ENCODE results near the gene KDF1. TPM values are rescaled to one million over a fixed set of nuclear protein-coding genes. Genes with fewer than 3 reads are reported as not detected.
A peak's percentile ranks its signal among the peaks of the same experiment; 100 is the strongest.

Gene KDF1
- total and polyA plus RNA-seq, 2 of the 13 experiments (the other 11 are each of a cell fraction or from before 2014, with no cell fraction given): 1.9 to 4.9 TPM

DNA sequence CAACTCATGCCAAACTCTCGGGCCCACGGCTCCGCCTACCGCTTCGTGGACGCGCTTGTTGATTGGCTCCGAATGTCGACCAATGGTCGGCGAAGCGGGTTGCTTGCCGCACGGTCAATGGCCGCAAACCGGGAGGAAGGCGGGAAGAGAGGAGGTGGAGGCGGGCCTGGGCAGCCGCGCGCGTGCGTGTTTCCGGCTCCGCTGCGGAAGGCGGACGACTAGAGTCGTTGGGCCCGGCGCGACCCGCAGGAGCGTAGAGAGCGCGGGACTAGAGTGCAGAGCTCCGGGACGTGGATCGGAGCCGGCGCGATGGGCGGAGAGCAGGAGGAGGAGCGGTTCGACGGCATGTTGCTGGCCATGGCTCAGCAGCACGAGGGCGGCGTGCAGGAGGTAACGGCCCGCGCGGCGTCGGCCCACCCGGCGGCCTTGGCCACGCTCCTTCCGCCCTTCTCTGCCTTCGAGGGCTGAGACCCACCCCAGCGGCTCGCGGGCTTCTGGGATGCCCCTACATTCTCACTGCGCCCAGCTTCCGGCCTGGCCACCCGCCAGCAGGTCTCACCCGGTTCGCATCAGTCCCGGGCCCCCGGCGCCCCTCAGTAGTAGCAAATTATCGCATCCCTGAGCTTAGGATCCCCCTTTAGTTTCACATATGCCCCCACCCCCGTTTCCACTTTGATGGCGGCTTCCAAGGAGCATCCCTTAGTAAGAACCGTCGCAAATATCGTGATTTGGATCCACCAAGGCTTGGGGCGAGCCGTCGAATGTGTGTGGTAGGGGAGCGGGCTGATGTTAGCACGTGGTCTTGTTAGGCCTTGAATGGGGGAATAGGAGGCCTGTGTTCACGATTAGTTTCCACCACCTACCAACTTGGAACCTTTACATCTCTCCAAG is 38.5 kb downstream of the KDF1 start, which contains the start of gene NUDC (continued):
- TF ChIP-seq ZNF296 (CRISPR knock-in tag; conservative IDR thresholded peaks at IDR 0.05) (no peak; the same call in none of the 2 replicates), NCOA1 (CRISPR knock-in tag; IDR thresholded peaks at IDR 0.05) (no peak), RAD21 (CRISPR knock-in tag; IDR thresholded peaks at IDR 0.05) (peak; percentile 59), SMAD3 (CRISPR knock-in tag; IDR thresholded peaks at IDR 0.05) (no peak), TBL1XR1 (IDR thresholded peaks at IDR 0.05; ENCODE audit: borderline replicate concordance, low read length, partially characterized antibody) (no peak), SCMH1 (CRISPR knock-in tag; IDR thresholded peaks at IDR 0.05; ENCODE audit: borderline replicate concordance) (no peak), PHF20 (CRISPR knock-in tag; IDR thresholded peaks at IDR 0.05) (peak; percentile 86), RORA (CRISPR knock-in tag; IDR thresholded peaks at IDR 0.05) (no peak), MLLT10 (CRISPR knock-in tag; IDR thresholded peaks at IDR 0.05) (no peak)
- TF ChIP-seq, protein P1, sequence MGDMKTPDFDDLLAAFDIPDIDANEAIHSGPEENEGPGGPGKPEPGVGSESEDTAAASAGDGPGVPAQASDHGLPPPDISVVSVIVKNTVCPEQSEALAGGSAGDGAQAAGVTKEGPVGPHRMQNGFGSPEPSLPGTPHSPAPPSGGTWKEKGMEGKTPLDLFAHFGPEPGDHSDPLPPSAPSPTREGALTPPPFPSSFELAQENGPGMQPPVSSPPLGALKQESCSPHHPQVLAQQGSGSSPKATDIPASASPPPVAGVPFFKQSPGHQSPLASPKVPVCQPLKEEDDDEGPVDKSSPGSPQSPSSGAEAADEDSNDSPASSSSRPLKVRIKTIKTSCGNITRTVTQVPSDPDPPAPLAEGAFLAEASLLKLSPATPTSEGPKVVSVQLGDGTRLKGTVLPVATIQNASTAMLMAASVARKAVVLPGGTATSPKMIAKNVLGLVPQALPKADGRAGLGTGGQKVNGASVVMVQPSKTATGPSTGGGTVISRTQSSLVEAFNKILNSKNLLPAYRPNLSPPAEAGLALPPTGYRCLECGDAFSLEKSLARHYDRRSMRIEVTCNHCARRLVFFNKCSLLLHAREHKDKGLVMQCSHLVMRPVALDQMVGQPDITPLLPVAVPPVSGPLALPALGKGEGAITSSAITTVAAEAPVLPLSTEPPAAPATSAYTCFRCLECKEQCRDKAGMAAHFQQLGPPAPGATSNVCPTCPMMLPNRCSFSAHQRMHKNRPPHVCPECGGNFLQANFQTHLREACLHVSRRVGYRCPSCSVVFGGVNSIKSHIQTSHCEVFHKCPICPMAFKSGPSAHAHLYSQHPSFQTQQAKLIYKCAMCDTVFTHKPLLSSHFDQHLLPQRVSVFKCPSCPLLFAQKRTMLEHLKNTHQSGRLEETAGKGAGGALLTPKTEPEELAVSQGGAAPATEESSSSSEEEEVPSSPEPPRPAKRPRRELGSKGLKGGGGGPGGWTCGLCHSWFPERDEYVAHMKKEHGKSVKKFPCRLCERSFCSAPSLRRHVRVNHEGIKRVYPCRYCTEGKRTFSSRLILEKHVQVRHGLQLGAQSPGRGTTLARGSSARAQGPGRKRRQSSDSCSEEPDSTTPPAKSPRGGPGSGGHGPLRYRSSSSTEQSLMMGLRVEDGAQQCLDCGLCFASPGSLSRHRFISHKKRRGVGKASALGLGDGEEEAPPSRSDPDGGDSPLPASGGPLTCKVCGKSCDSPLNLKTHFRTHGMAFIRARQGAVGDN (CRISPR knock-in tag; IDR thresholded peaks at IDR 0.05): peak; percentile 100
- TF ChIP-seq, protein P2, sequence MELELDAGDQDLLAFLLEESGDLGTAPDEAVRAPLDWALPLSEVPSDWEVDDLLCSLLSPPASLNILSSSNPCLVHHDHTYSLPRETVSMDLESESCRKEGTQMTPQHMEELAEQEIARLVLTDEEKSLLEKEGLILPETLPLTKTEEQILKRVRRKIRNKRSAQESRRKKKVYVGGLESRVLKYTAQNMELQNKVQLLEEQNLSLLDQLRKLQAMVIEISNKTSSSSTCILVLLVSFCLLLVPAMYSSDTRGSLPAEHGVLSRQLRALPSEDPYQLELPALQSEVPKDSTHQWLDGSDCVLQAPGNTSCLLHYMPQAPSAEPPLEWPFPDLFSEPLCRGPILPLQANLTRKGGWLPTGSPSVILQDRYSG (CRISPR knock-in tag; IDR thresholded peaks at IDR 0.05): no peak
- TF ChIP-seq, protein P3, sequence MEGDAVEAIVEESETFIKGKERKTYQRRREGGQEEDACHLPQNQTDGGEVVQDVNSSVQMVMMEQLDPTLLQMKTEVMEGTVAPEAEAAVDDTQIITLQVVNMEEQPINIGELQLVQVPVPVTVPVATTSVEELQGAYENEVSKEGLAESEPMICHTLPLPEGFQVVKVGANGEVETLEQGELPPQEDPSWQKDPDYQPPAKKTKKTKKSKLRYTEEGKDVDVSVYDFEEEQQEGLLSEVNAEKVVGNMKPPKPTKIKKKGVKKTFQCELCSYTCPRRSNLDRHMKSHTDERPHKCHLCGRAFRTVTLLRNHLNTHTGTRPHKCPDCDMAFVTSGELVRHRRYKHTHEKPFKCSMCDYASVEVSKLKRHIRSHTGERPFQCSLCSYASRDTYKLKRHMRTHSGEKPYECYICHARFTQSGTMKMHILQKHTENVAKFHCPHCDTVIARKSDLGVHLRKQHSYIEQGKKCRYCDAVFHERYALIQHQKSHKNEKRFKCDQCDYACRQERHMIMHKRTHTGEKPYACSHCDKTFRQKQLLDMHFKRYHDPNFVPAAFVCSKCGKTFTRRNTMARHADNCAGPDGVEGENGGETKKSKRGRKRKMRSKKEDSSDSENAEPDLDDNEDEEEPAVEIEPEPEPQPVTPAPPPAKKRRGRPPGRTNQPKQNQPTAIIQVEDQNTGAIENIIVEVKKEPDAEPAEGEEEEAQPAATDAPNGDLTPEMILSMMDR (CRISPR knock-in tag; IDR thresholded peaks at IDR 0.05): no peak
- TF ChIP-seq, protein P4, sequence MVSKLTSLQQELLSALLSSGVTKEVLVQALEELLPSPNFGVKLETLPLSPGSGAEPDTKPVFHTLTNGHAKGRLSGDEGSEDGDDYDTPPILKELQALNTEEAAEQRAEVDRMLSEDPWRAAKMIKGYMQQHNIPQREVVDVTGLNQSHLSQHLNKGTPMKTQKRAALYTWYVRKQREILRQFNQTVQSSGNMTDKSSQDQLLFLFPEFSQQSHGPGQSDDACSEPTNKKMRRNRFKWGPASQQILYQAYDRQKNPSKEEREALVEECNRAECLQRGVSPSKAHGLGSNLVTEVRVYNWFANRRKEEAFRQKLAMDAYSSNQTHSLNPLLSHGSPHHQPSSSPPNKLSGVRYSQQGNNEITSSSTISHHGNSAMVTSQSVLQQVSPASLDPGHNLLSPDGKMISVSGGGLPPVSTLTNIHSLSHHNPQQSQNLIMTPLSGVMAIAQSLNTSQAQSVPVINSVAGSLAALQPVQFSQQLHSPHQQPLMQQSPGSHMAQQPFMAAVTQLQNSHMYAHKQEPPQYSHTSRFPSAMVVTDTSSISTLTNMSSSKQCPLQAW (CRISPR knock-in tag; IDR thresholded peaks at IDR 0.05): peak; percentile 46; the same call in 1 of the 2 replicates
- TF ChIP-seq, protein P5, sequence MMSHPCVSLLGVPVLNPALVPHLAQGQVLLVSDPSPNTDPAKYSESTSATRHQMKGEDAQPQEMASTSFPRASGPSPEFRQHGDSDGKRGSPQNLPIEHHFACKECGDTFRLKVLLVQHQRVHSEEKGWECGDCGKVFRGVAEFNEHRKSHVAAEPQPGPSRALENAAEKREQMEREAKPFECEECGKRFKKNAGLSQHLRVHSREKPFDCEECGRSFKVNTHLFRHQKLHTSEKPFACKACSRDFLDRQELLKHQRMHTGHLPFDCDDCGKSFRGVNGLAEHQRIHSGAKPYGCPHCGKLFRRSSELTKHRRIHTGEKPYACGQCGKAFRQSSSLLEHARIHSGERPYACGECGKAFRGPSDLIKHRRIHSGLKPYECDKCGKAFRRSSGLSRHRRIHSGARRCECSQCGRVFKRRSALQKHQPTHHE (CRISPR knock-in tag; IDR thresholded peaks at IDR 0.05; ENCODE audit: borderline replicate concordance): no peak
- TF ChIP-seq, protein P6, sequence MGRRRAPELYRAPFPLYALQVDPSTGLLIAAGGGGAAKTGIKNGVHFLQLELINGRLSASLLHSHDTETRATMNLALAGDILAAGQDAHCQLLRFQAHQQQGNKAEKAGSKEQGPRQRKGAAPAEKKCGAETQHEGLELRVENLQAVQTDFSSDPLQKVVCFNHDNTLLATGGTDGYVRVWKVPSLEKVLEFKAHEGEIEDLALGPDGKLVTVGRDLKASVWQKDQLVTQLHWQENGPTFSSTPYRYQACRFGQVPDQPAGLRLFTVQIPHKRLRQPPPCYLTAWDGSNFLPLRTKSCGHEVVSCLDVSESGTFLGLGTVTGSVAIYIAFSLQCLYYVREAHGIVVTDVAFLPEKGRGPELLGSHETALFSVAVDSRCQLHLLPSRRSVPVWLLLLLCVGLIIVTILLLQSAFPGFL (CRISPR knock-in tag; IDR thresholded peaks at IDR 0.05): no peak
